Heart left ventricle (tissue), 13 donors: ENCODE data around the gene TLE5.

Experiments
- POLR2A ChIP-seq, 2 donors: fragments of 450-650 bp; IDR thresholded peaks; one replicate each; pipeline ENCODE4 v1.6.1; 2017; ENCODE audit warnings: antibody characterized with exemption in 2 of 2, mild to moderate bottlenecking in 2 of 2, moderate library complexity in 2 of 2
- TF ChIP-seq, protein P1 (sequence below), 12 donors: fragments of 200-600 bp; sonication (generic) in 4 of 12; IDR thresholded peaks; one replicate each; pipeline versions ENCODE4 v1.5.0 to v1.8.0; 2018 to 2022; ENCODE audit warnings: antibody characterized with exemption in 12 of 12, mild to moderate bottlenecking in 5 of 12
- donor health status: ischemic (EF 13 %, LVEDD 7.1; RV severe dilation, severe dysfunction).
- donor health status: DM: no; HTN: yes; CAD: no.
- donor health status: DM: no; HTN: no; CAD: no.
- donor health status: ischemic (EF 25% LVEDD 6.9; RV normal size, moderate dysfunction).
- donor health status: ischemic (EF 25% LVEDD 5.7; RV mildly dilated, moderate dysfunction).
- donor health status: ischemic (EF 35%, LVEDD 5.7; RV mildly dilated, moderate dysfunction).
- donor health status: nonischemic (EF 11% LVEDD 7.7; RV severe dilation, severe dysfunction).
- donor health status: DM: yes; HTN: yes; CAD: no.
- donor health status: PGD.
- donor health status: ischemic (EF 29% LVEDD 5.4; RV normal size, mild dysfunction).
- donor health status: nonischemic (EF 23%, LVEDD 6.1; RV moderate dilation, normal function).

- TF ChIP-seq, protein P1, sequence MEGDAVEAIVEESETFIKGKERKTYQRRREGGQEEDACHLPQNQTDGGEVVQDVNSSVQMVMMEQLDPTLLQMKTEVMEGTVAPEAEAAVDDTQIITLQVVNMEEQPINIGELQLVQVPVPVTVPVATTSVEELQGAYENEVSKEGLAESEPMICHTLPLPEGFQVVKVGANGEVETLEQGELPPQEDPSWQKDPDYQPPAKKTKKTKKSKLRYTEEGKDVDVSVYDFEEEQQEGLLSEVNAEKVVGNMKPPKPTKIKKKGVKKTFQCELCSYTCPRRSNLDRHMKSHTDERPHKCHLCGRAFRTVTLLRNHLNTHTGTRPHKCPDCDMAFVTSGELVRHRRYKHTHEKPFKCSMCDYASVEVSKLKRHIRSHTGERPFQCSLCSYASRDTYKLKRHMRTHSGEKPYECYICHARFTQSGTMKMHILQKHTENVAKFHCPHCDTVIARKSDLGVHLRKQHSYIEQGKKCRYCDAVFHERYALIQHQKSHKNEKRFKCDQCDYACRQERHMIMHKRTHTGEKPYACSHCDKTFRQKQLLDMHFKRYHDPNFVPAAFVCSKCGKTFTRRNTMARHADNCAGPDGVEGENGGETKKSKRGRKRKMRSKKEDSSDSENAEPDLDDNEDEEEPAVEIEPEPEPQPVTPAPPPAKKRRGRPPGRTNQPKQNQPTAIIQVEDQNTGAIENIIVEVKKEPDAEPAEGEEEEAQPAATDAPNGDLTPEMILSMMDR (IDR thresholded peaks at IDR 0.05) = no peak
- no peak for TF ChIP-seq POLR2A (IDR thresholded peaks at IDR 0.05)
Observed at GRCh38 chr19:3025549-3025886, 36.8 kb downstream of the TLE5 start.
